ENCODE data around the gene FCGBP. TPM values are rescaled to one million over a fixed set of nuclear protein-coding genes. Genes with fewer than 3 reads are reported as not detected.
"Not testable (repeated sequence)": the region's sequence is repeated elsewhere in the genome, so short reads cannot be mapped to it uniquely, and the experiment has no call there.

Gene FCGBP
- total RNA-seq, 1 donor from 2014 or later, result 17.0 TPM

DNA sequence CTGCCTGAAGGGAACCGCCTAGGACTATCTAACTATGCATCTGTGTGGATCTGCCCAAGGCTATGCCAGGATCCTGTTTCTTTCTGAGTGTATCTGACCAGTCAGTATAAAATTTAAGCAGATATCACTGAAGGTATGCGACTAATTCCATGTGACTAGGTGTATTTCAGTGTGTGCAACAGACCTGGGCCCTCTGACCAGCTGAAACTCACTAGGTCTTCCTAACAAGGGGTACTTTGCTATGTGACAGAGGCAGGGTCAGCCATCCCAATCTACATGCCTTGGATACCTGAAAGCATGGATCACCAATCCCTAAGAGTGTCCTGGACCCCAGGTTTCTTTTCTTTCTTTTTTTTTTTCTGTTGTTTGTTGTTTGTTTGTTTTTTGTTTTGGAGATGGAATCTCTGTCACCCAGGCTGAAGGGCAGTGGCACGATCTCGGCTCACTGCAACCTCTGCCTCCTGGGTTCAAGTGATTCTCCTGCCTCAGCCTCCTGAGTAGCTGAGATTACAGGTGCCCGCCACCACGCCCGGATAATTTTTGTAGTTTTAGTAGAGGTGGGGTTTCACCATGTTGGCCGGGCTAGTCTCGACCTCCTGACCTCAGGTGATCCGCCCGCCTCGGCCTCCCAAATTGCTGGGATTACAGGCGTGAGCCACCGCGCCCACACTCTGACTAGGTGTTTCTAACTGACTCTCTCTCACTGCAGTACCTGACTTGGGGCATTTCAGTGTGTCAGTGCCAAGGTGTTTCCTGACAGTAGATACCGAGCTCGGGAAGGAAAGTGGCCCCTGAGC, 43.5 kb downstream of the FCGBP start:
- DNase-seq, result no peak

DNA sequence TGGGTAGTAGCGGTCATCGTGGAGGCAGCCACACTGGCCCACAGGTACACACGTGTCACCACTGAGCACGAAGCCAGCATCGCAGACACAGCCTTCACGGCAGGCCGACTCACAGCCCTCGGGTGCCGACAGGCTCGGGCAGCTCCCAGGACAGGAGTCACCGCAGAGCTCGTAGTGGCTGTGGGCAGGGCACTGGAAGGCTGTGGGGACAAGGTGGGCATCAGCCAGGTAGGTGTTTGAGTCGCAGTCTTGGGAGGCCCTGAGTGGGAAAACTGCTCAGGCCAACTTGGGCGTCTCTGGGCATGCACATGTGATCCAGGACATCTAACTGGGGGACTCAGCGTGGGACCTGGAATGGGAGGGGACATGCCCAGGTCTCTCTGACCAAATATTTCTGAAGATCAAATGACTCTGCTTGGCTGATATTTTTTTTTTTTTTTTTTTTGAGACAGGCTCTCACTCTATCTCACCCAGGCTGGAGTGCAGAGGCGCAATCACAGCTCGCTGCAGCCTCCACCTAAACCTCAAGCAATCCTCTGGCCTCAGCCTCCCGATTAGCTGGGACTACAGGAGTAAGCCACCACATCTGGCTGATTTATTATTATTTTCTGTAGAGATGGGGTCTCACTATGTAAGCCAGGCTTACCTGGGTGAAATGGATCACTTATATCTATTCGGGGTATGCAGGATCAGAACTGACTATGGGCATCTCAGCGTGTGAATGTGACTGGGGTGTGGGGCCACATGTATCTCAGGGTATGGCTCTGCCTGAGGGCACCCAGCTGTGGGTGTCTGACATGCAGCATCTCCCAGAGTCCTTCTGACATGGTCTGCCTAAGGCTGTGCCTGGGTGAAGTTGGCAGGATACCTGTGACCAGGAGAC, 44.3 kb downstream of the FCGBP start:
- DNase-seq, result not testable (repeated sequence)

DNA sequence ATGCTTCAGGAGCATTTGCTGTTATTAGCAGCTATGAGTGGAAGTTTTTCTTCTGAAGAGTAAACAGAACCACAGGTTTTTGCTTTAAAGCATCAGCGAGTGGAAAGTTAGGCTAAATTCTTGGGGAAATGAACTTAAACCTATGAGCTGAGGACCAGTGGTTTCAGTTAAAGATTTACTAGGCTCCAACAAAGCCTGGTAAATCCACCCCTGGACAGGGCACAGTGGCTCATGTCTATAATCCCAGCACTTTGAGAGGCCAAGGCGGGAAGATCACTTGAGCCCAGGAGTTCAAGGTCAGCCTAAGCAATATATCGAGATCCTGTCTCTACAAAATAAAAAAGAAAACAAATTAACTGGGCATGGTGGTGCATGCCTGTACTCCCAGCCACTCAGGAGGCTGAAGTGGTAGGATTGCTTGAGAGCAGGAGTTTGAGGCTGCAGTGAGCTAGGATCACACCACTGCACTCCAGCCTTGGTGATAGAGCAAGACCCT, 46.9 kb downstream of the FCGBP start:
- not testable (repeated sequence) for DNase-seq

DNA sequence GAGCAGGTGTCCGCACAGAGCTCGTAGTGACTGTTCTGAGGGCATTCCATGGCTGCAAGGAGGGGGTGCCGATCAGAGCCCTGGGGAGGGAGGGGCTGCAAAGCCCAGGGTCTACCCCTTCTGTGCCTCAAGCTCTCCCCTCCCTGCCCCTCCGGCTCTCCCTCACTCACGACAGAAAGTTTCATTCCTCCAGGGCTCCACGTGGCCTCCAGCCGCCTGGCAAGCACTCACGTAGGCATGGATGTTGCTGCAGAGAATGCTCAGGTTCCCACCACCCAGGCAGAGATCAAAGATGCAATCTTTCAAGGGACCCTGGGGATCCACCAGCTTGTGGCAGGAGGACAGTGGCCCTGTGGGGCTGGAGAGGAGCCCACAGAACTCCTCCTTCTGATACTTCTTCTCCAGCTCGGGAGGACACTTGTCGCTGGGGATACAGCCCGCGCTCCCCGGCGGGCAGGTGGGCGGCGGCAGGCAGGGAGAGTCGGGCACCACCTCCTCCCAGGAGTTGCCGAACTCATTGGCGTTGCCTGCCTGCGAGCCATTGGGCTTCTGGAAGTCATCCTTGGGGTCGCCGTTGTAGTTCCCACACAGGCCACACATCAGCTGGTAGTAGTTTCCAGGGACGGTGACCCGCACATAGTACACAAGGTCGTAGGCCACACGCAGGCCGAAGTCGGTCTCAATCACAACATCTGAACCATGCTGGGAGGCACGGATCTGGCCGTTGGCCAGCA, 48.4 kb downstream of the FCGBP start:
- not testable (repeated sequence) for DNase-seq

DNA sequence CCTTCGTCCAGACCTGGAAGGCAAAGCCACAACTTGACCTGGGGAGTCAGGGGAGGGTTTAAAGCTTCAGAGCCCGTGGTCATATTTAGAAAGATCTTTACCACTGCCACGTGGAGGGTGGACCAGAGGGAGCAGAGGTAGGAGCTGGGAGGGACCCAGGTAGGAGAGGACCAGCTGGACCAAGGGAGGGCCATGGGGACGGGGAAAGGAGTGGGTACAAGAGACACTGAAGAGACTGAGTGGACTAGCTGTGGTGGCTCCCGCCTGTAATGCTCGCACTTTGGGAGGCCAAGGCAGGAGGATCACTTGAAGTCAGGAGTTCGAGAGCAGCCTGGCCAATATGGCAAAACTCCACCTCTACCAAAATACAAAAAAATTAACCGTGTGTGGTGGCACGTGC, 49.7 kb downstream of the FCGBP start:
- not testable (repeated sequence) for DNase-seq

Other genes with a start within 250 kb of the FCGBP start
- not detected for gene LGALS14, start 230.2 kb downstream of the FCGBP start, total RNA-seq
- not detected for gene CLC, start 196.6 kb downstream of the FCGBP start, total RNA-seq
- not detected for gene LEUTX, start 155.8 kb downstream of the FCGBP start, total RNA-seq
- 45.6 TPM for gene DYRK1B, start 100.5 kb downstream of the FCGBP start, total RNA-seq
- 194 TPM for gene FBL, start 88.3 kb downstream of the FCGBP start, total RNA-seq
- gene PSMC4, start 36.5 kb upstream of the FCGBP start, total RNA-seq, result 56.2 TPM
- 16.4 TPM for gene ZNF546, start 62.4 kb upstream of the FCGBP start, total RNA-seq
- 18.4 TPM for gene ZNF780B, start 121.6 kb upstream of the FCGBP start, total RNA-seq
- 32.2 TPM for gene ZNF780A, start 156.3 kb upstream of the FCGBP start, total RNA-seq